Measurements from ENCODE around the gene SHOC2.

SHOC2 gene

GRCh38 chr10:110966146-110966545 is 46.7 kb downstream of the SHOC2 start:
- TF ChIP-seq CTCF (conservative IDR thresholded peaks at IDR 0.05) (no peak), ZFX (IDR thresholded peaks at IDR 0.05) (no peak)

GRCh38 chr10:110967009-110967630 is 47.7 kb downstream of the SHOC2 start:
- no peak overlapping the region for H3K27ac ChIP-seq
- TF ChIP-seq CTCF (conservative IDR thresholded peaks at IDR 0.05) (no peak), ZFX (IDR thresholded peaks at IDR 0.05) (no peak)

More at GRCh38 chr10:110966146-110966545, 46.7 kb downstream of the SHOC2 start:
- no peak overlapping the region for H3K27ac ChIP-seq

GRCh38 chr10:110967645-110968044 is 48.2 kb downstream of the SHOC2 start:
- no peak for TF ChIP-seq ZFX (IDR thresholded peaks at IDR 0.05)
- no peak for TF ChIP-seq CTCF (conservative IDR thresholded peaks at IDR 0.05)
- no peak overlapping the region for H3K27ac ChIP-seq

- H3K27ac ChIP-seq = no peak overlapping the region
- TF ChIP-seq ZFX (IDR thresholded peaks at IDR 0.05) (no peak), CTCF (conservative IDR thresholded peaks at IDR 0.05) (no peak)
These were observed 49.8 kb downstream of the SHOC2 start for GRCh38 chr10:110969183-110969582.

GRCh38 chr10:110971638-110972037 is 52.2 kb downstream of the SHOC2 start:
- TF ChIP-seq CTCF (conservative IDR thresholded peaks at IDR 0.05) (no peak), ZFX (IDR thresholded peaks at IDR 0.05) (no peak)
- no peak overlapping the region for H3K27ac ChIP-seq

- TF ChIP-seq ZFX (IDR thresholded peaks at IDR 0.05) (no peak), CTCF (conservative IDR thresholded peaks at IDR 0.05) (no peak)
- no peak overlapping the region for H3K27ac ChIP-seq
These were observed 53.1 kb downstream of the SHOC2 start for GRCh38 chr10:110972231-110973134.

GRCh38 chr10:110973400-110973799 is 54.0 kb downstream of the SHOC2 start:
- no peak overlapping the region for H3K27ac ChIP-seq
- TF ChIP-seq ZFX (IDR thresholded peaks at IDR 0.05) (no peak), CTCF (conservative IDR thresholded peaks at IDR 0.05) (no peak)
